SK-N-SH (cell line): ENCODE results near the gene CNGA2. TPM values are rescaled to one million over a fixed set of nuclear protein-coding genes. Genes with fewer than 3 reads are reported as not detected.

ENCODE experiments used
- CTCF ChIA-PET: fragments of 300-600, 350-600 bp; formaldehyde crosslinking; extraction: SDS; loops from one replicate; lab custom pipeline; 2021; lab: Yijun Ruan, JAX
- POLR2A ChIA-PET: fragments of 350-600 bp; sonication (Branson Sonifier 250); formaldehyde crosslinking; extraction: SDS; loops from one replicate; lab custom pipeline; 2020; ENCODE audit warnings: antibody characterized with exemption, inconsistent platforms; lab: Yijun Ruan, JAX
- DNase-seq: peaks from one replicate; pipeline ENCODE4 v3.0.0; 2012
- H2AFZ ChIP-seq: fragments of 200-600 bp; sonication (generic); 2 replicates; pipeline ENCODE4 v1.8.1; 2016; ENCODE audit warnings: antibody characterized with exemption, mild to moderate bottlenecking, low read depth
- H3F3A ChIP-seq: fragments of 200-600 bp; sonication (generic); replicated peaks from 2 replicates; pipeline ENCODE3; 2016; ENCODE audit warnings: antibody characterized with exemption, mild to moderate bottlenecking; ENCODE audit not compliant: insufficient read depth
- H3K27ac ChIP-seq, 2 experiments: fragments of 200-500 bp in 1 of 2; fragments of 200-600 bp in 1 of 2; sonication (Bioruptor generic) in 1 of 2; sonication (generic), shearing (Covaris generic) in 1 of 2; 2 replicates each; pipeline versions ENCODE4 v1.5.1 to v1.6.1; 2014 to 2016; ENCODE audit warnings: low read depth in 2 of 2, inconsistent platforms in 1 of 2, low read length in 1 of 2, mild to moderate bottlenecking in 1 of 2, mixed read lengths in 1 of 2
- H3K27me3 ChIP-seq: fragments of 200-600 bp; sonication (generic), shearing (Covaris generic); 2 replicates; pipeline ENCODE4 v1.6.1; 2016; ENCODE audit warnings: mixed run types; ENCODE audit not compliant: insufficient read depth
- H3K36me3 ChIP-seq, 2 experiments: fragments of 200-500 bp in 1 of 2; fragments of 200-600 bp in 1 of 2; sonication (Bioruptor generic) in 1 of 2; sonication (generic) in 1 of 2; replicated peaks in 1 of 2; 2 replicates each; pipeline versions ENCODE3 to v1.5.1; 2014 to 2016; ENCODE audit warnings: low read length in 1 of 2, mild to moderate bottlenecking in 1 of 2; ENCODE audit not compliant: insufficient read depth in 2 of 2, control insufficient read depth in 1 of 2
- H3K4me1 ChIP-seq, 2 experiments: fragments of 200-500 bp in 1 of 2; fragments of 200-600 bp in 1 of 2; sonication (Bioruptor generic) in 1 of 2; sonication (generic), shearing (Covaris generic) in 1 of 2; 2 replicates each; pipeline versions ENCODE4 v1.5.1 to v1.6.1; 2014 to 2016; ENCODE audit warnings: low read depth in 1 of 2, low read length in 1 of 2, mixed run types in 1 of 2; ENCODE audit not compliant: insufficient read depth in 2 of 2, control insufficient read depth in 1 of 2
- H3K4me2 ChIP-seq: fragments of 200-600 bp; sonication (generic), shearing (Covaris generic); 2 replicates; pipeline ENCODE4 v1.6.1; 2017; ENCODE audit warnings: mixed run types
- H3K4me3 ChIP-seq, 2 experiments: fragments of 200-500 bp in 1 of 2; fragments of 200-600 bp in 1 of 2; sonication (Bioruptor generic) in 1 of 2; sonication (generic), shearing (Covaris generic) in 1 of 2; 2 replicates each; pipeline versions ENCODE4 v1.5.1 to v1.8.1; 2014 to 2016; ENCODE audit warnings: low read depth in 2 of 2, inconsistent platforms in 1 of 2, low read length in 1 of 2, mild to moderate bottlenecking in 1 of 2, mixed read lengths in 1 of 2, moderate library complexity in 1 of 2
- H3K79me2 ChIP-seq: fragments of 200-600 bp; sonication (generic); 2 replicates; pipeline ENCODE4 v1.8.1; 2017; ENCODE audit warnings: mild to moderate bottlenecking; ENCODE audit not compliant: insufficient read depth
- H3K9ac ChIP-seq: fragments of 200-600 bp; sonication (generic); 2 replicates; pipeline ENCODE4 v1.6.1; 2017; ENCODE audit warnings: mixed run types
- H3K9me2 ChIP-seq: fragments of 200-600 bp; sonication (generic); 2 replicates; pipeline ENCODE4 v1.6.1; 2017; ENCODE audit warnings: mixed run types
- H3K9me3 ChIP-seq: fragments of 200-600 bp; sonication (generic); 2 replicates; pipeline ENCODE4 v1.6.1; 2017; ENCODE audit warnings: mixed run types, mild to moderate bottlenecking, moderate library complexity
- H4K20me1 ChIP-seq: fragments of 200-600 bp; sonication (generic); 2 replicates; pipeline ENCODE4 v1.6.1; 2017; ENCODE audit warnings: mild to moderate bottlenecking, mixed run types; ENCODE audit not compliant: insufficient read depth
- EZH2phosphoT487 ChIP-seq: fragments of 200-600 bp; sonication (generic); IDR thresholded peaks from 2 replicates; pipeline ENCODE4 v1.6.1; 2017; ENCODE audit warnings: low read depth, mixed run types, mild to moderate bottlenecking, antibody characterized with exemption, moderate library complexity, borderline replicate concordance
- FOSL2 ChIP-seq: IDR thresholded peaks from 2 replicates; pipeline ENCODE4 v1.4.0; 2012; ENCODE audit warnings: low read depth, mild to moderate bottlenecking, moderate library complexity, borderline replicate concordance
- FOXM1 ChIP-seq: IDR thresholded peaks from 2 replicates; pipeline ENCODE4 v1.4.0; 2012; ENCODE audit warnings: low read depth, mild to moderate bottlenecking
- GATA2 ChIP-seq: sonication (generic); formaldehyde crosslinking; IDR thresholded peaks from 2 replicates; pipeline ENCODE4 v1.5.0; 2020; ENCODE audit warnings: mild to moderate bottlenecking, missing genetic modification reagents
- MAX ChIP-seq: IDR thresholded peaks from 2 replicates; pipeline ENCODE4 v1.4.0; 2012; ENCODE audit warnings: low read depth
- MEF2A ChIP-seq: IDR thresholded peaks from 2 replicates; pipeline ENCODE4 v1.4.0; 2012; ENCODE audit warnings: low read depth, borderline replicate concordance
- MXI1 ChIP-seq: IDR thresholded peaks from 2 replicates; pipeline ENCODE4 v1.6.1; 2012; ENCODE audit warnings: mild to moderate bottlenecking, low read depth, low read length, improper control_type of control experiment
- NFIC ChIP-seq: IDR thresholded peaks from 2 replicates; pipeline ENCODE4 v1.4.0; 2012; ENCODE audit warnings: borderline replicate concordance
- POLR2AphosphoS5 ChIP-seq: IDR thresholded peaks from 2 replicates; pipeline ENCODE4 v1.6.1; 2012; ENCODE audit warnings: low read depth, low read length
- RCOR1 ChIP-seq: fragments of 150-350 bp; IDR thresholded peaks from 2 replicates; pipeline ENCODE4 v1.6.1; 2017; ENCODE audit warnings: antibody characterized with exemption, low read length
- RFX5 ChIP-seq: IDR thresholded peaks from 2 replicates; pipeline ENCODE4 v1.6.1; 2012; ENCODE audit warnings: mild to moderate bottlenecking, improper control_type of control experiment, low read length
- SMC3 ChIP-seq: IDR thresholded peaks from 2 replicates; pipeline ENCODE4 v1.6.1; 2012; ENCODE audit warnings: low read depth, low read length, improper control_type of control experiment
- TCF12 ChIP-seq: IDR thresholded peaks from 2 replicates; pipeline ENCODE4 v1.4.0; 2012
- USF1 ChIP-seq: IDR thresholded peaks from 2 replicates; pipeline ENCODE4 v1.4.0; 2012; ENCODE audit warnings: low read depth, borderline replicate concordance
- USF2 ChIP-seq: fragments of 150-350 bp; IDR thresholded peaks from 2 replicates; pipeline ENCODE4 v1.6.1; 2017; ENCODE audit warnings: antibody characterized with exemption, low read length, low read depth, borderline replicate concordance
- YY1 ChIP-seq: IDR thresholded peaks from 2 replicates; pipeline ENCODE4 v1.4.0; 2012; ENCODE audit warnings: low read depth, mild to moderate bottlenecking
- ZBTB33 ChIP-seq: IDR thresholded peaks from 2 replicates; pipeline ENCODE4 v1.4.0; 2012; ENCODE audit warnings: low read depth, borderline replicate concordance
- WGBS: methylation state at CpG from one replicate; pipeline ENCODE4 v1.1.6; 2017; ENCODE audit warnings: low lambda C conversion rate; 5-methylcytosine and 5-hydroxymethylcytosine counted together
- polyA plus RNA-seq, 3 experiments: library from polyadenylated mRNA; depleted of rRNA; stranded (reverse); fragments of >200 nt; gene quantifications; 2 replicates each; pipeline ENCODE4 v1.2.3, GENCODE V29; 2012
- TF ChIP-seq, protein P1 (sequence below): IDR thresholded peaks from 2 replicates; pipeline ENCODE4 v1.6.1; 2012; ENCODE audit warnings: mild to moderate bottlenecking, low read depth, low read length, moderate library complexity
- TF ChIP-seq, protein P2 (sequence below): fragments of 200-600 bp; sonication (generic); IDR thresholded peaks from 2 replicates; pipeline ENCODE4 v1.6.1; 2017; ENCODE audit warnings: antibody characterized with exemption, mild to moderate bottlenecking, moderate library complexity

Gene CNGA2
- polyA plus RNA-seq, 1 of the 3 experiments (the other 2 are of a cell fraction), result not detected

- POLR2A ChIA-PET, result no interaction called here
- H3K9me2 ChIP-seq, result no peaks in the 10 kb centered on the region
- H3K4me1 ChIP-seq, result no peaks in the 10 kb centered on the region
- 19% methylated on average over 5 of the region's 6 CpGs for WGBS
- no peaks in the 10 kb centered on the region for H4K20me1 ChIP-seq
- H3K9ac ChIP-seq, result no peak overlapping the region
- TF ChIP-seq RFX5 (no peak), EZH2phosphoT487 (no peak), FOSL2 (no peak), FOXM1 (no peak)
- TF ChIP-seq, protein P1, sequence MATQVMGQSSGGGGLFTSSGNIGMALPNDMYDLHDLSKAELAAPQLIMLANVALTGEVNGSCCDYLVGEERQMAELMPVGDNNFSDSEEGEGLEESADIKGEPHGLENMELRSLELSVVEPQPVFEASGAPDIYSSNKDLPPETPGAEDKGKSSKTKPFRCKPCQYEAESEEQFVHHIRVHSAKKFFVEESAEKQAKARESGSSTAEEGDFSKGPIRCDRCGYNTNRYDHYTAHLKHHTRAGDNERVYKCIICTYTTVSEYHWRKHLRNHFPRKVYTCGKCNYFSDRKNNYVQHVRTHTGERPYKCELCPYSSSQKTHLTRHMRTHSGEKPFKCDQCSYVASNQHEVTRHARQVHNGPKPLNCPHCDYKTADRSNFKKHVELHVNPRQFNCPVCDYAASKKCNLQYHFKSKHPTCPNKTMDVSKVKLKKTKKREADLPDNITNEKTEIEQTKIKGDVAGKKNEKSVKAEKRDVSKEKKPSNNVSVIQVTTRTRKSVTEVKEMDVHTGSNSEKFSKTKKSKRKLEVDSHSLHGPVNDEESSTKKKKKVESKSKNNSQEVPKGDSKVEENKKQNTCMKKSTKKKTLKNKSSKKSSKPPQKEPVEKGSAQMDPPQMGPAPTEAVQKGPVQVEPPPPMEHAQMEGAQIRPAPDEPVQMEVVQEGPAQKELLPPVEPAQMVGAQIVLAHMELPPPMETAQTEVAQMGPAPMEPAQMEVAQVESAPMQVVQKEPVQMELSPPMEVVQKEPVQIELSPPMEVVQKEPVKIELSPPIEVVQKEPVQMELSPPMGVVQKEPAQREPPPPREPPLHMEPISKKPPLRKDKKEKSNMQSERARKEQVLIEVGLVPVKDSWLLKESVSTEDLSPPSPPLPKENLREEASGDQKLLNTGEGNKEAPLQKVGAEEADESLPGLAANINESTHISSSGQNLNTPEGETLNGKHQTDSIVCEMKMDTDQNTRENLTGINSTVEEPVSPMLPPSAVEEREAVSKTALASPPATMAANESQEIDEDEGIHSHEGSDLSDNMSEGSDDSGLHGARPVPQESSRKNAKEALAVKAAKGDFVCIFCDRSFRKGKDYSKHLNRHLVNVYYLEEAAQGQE, result no peak
- no peak overlapping the region for H2AFZ ChIP-seq
- no peaks in the 10 kb centered on the region for H3K79me2 ChIP-seq
- H3K27me3 ChIP-seq, result peaks cover 33% of the 10 kb centered on the region
- no peaks in the 10 kb centered on the region for H3K36me3 ChIP-seq
- CTCF ChIA-PET, result interaction anchor here (2.5 kb wide), 1 partner anchor 16 kb away, joined by 13 read pairs; no protein-coding TSS in a partner anchor
- H3K4me3 ChIP-seq, result no peak overlapping the region
- H3F3A ChIP-seq, result no peaks in the 10 kb centered on the region
- no peak for DNase-seq
- no peak overlapping the region for H3K4me2 ChIP-seq
- H3K9me3 ChIP-seq, result no peaks in the 10 kb centered on the region
- no peak overlapping the region for H3K27ac ChIP-seq
Measured at GRCh38 chrX:151736685-151737084, 2.1 kb downstream of the CNGA2 start.

GRCh38 chrX:151737494-151737893, 2.9 kb downstream of the CNGA2 start:
- POLR2A ChIA-PET, result no interaction called here

More at GRCh38 chrX:151737494-151737893, 2.9 kb downstream of the CNGA2 start:
- Histone ChIP-seq H3K4me2 (no peak overlapping the region), H2AFZ (no peak overlapping the region), H3K79me2 (no peaks in the 10 kb centered on the region), H3F3A (no peaks in the 10 kb centered on the region), H3K4me3 (no peak overlapping the region), H3K9ac (no peak overlapping the region), H3K27me3 (peaks cover 33% of the 10 kb centered on the region), H3K4me1 (no peaks in the 10 kb centered on the region), H4K20me1 (no peaks in the 10 kb centered on the region), H3K9me2 (no peaks in the 10 kb centered on the region), H3K9me3 (no peaks in the 10 kb centered on the region), H3K27ac (no peak overlapping the region), H3K36me3 (no peaks in the 10 kb centered on the region)
- 3% methylated on average over 4 of the region's 5 CpGs for WGBS
- TF ChIP-seq POLR2AphosphoS5 (no peak), MEF2A (no peak), FOXM1 (no peak), ZBTB33 (no peak), NFIC (no peak), TCF12 (no peak), MXI1 (no peak), USF2 (no peak), RCOR1 (no peak), FOSL2 (no peak), YY1 (no peak), GATA2 (CRISPR knock-in tag) (no peak), SMC3 (no peak), USF1 (no peak), MAX (no peak)
- TF ChIP-seq, protein P2, sequence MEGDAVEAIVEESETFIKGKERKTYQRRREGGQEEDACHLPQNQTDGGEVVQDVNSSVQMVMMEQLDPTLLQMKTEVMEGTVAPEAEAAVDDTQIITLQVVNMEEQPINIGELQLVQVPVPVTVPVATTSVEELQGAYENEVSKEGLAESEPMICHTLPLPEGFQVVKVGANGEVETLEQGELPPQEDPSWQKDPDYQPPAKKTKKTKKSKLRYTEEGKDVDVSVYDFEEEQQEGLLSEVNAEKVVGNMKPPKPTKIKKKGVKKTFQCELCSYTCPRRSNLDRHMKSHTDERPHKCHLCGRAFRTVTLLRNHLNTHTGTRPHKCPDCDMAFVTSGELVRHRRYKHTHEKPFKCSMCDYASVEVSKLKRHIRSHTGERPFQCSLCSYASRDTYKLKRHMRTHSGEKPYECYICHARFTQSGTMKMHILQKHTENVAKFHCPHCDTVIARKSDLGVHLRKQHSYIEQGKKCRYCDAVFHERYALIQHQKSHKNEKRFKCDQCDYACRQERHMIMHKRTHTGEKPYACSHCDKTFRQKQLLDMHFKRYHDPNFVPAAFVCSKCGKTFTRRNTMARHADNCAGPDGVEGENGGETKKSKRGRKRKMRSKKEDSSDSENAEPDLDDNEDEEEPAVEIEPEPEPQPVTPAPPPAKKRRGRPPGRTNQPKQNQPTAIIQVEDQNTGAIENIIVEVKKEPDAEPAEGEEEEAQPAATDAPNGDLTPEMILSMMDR, result no peak
- CTCF ChIA-PET, result interaction anchor here (2.5 kb wide), 1 partner anchor 16 kb away, joined by 13 read pairs; no protein-coding TSS in a partner anchor
- no peak for DNase-seq
